ENCODE measurements around the gene RBM14. TPM values are rescaled to one million over a fixed set of nuclear protein-coding genes. Genes with fewer than 3 reads are reported as not detected.

Gene RBM14
- total and polyA plus RNA-seq, 9 of the 15 experiments (the other 6 are each of a cell fraction or from before 2014, with no cell fraction given): 5.5 to 131 (median 42.6) TPM

GRCh38 chr11:66616379-66617154 lies at the start of gene RBM14 (continued):
- TF ChIP-seq JUND (IDR thresholded peaks at IDR 0.05; ENCODE audit: borderline replicate concordance, low read depth, low read length) (peak; percentile 45; the same call in 1 of the 2 replicates), JUND (tag; IDR thresholded peaks at IDR 0.05; ENCODE audit: borderline replicate concordance, low read depth, low read length) (peak; percentile 13; the same call in 1 of the 3 replicates), RBM22 (IDR thresholded peaks at IDR 0.05; ENCODE audit: low read depth, low read length, poor library complexity, severe bottlenecking) (peak; percentile 78), NUFIP1 (IDR thresholded peaks at IDR 0.05; ENCODE audit: partially characterized antibody) (no peak), RBM14 (IDR thresholded peaks at IDR 0.05; ENCODE audit: borderline replicate concordance, insufficient read depth, low read depth, low read length) (peak; percentile 63; the same call in 1 of the 2 replicates), CBX2 (IDR thresholded peaks at IDR 0.05; ENCODE audit: insufficient read depth, low read length, poor library complexity, severe bottlenecking) (no peak), WHSC1 (IDR thresholded peaks at IDR 0.05; ENCODE audit: low read length) (no peak), ETV1 (tag; conservative IDR thresholded peaks at IDR 0.05; ENCODE audit: low read depth) (0 out of 2 replicates have a peak, but pooled peaks have one; percentile 24), ZNF253 (CRISPR knock-in tag; conservative IDR thresholded peaks at IDR 0.05) (no peak), MLX (CRISPR knock-in tag; conservative IDR thresholded peaks at IDR 0.05) (peak in 1 of 2 experiments; percentile 63; a peak in 1 of 4 replicates), LCOR (CRISPR knock-in tag; IDR thresholded peaks at IDR 0.05) (peak; percentile 86), ZNF12 (CRISPR knock-in tag; IDR thresholded peaks at IDR 0.05) (0 out of 2 replicates have a peak, but pooled peaks have one; percentile 22), ZNF785 (CRISPR knock-in tag; IDR thresholded peaks at IDR 0.05) (no peak), KAT7 (CRISPR knock-in tag; IDR thresholded peaks at IDR 0.05; ENCODE audit: borderline replicate concordance) (peak; percentile 94; the same call in 1 of the 2 replicates), PRPF4 (IDR thresholded peaks at IDR 0.05; ENCODE audit: insufficient read depth, low read depth, low read length, poor library complexity, severe bottlenecking) (peak; percentile 83), RBM34 (IDR thresholded peaks at IDR 0.05; ENCODE audit: borderline replicate concordance, insufficient read depth, low read length) (no peak), KDM5B (IDR thresholded peaks at IDR 0.05; ENCODE audit: insufficient replicate concordance, low read depth, low read length) (peak; percentile 94)
- TF ChIP-seq, protein P1, sequence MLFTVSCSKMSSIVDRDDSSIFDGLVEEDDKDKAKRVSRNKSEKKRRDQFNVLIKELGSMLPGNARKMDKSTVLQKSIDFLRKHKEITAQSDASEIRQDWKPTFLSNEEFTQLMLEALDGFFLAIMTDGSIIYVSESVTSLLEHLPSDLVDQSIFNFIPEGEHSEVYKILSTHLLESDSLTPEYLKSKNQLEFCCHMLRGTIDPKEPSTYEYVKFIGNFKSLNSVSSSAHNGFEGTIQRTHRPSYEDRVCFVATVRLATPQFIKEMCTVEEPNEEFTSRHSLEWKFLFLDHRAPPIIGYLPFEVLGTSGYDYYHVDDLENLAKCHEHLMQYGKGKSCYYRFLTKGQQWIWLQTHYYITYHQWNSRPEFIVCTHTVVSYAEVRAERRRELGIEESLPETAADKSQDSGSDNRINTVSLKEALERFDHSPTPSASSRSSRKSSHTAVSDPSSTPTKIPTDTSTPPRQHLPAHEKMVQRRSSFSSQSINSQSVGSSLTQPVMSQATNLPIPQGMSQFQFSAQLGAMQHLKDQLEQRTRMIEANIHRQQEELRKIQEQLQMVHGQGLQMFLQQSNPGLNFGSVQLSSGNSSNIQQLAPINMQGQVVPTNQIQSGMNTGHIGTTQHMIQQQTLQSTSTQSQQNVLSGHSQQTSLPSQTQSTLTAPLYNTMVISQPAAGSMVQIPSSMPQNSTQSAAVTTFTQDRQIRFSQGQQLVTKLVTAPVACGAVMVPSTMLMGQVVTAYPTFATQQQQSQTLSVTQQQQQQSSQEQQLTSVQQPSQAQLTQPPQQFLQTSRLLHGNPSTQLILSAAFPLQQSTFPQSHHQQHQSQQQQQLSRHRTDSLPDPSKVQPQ (CRISPR knock-in tag; IDR thresholded peaks at IDR 0.05; ENCODE audit: borderline replicate concordance): peak; percentile 19; the same call in 1 of the 2 replicates
- TF ChIP-seq, protein P2, sequence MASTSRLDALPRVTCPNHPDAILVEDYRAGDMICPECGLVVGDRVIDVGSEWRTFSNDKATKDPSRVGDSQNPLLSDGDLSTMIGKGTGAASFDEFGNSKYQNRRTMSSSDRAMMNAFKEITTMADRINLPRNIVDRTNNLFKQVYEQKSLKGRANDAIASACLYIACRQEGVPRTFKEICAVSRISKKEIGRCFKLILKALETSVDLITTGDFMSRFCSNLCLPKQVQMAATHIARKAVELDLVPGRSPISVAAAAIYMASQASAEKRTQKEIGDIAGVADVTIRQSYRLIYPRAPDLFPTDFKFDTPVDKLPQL (IDR thresholded peaks at IDR 0.05; ENCODE audit: extremely low read depth, insufficient read length): no peak
- TF ChIP-seq, protein P3, sequence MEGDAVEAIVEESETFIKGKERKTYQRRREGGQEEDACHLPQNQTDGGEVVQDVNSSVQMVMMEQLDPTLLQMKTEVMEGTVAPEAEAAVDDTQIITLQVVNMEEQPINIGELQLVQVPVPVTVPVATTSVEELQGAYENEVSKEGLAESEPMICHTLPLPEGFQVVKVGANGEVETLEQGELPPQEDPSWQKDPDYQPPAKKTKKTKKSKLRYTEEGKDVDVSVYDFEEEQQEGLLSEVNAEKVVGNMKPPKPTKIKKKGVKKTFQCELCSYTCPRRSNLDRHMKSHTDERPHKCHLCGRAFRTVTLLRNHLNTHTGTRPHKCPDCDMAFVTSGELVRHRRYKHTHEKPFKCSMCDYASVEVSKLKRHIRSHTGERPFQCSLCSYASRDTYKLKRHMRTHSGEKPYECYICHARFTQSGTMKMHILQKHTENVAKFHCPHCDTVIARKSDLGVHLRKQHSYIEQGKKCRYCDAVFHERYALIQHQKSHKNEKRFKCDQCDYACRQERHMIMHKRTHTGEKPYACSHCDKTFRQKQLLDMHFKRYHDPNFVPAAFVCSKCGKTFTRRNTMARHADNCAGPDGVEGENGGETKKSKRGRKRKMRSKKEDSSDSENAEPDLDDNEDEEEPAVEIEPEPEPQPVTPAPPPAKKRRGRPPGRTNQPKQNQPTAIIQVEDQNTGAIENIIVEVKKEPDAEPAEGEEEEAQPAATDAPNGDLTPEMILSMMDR (IDR thresholded peaks at IDR 0.05 in 2 of 3, conservative IDR thresholded peaks at IDR 0.05 in 1 of 3; ENCODE audit: insufficient read depth in 2 of 3, low read depth in 1 of 3, low read length in 3 of 3): no peak

Measured in K562 (cell line).